GM23338 (cell line): ENCODE measurements around the gene RAB6A. TPM values are rescaled to one million over a fixed set of nuclear protein-coding genes. Genes with fewer than 3 reads are reported as not detected.

ENCODE experiments used
- ATAC-seq: fragments of 200-7000 bp; cut with Tn5 transposase; 3 replicates; pipeline ENCODE4 v1.9.1; 2020
- DNase-seq: peaks from one replicate; pipeline ENCODE4 v3.0.0-alpha.2; 2015; ENCODE audit warnings: low spot score
- H2AFZ ChIP-seq: fragments of 200-600 bp; sonication (generic); 2 replicates; pipeline ENCODE4 v1.8.0; 2016; ENCODE audit warnings: antibody characterized with exemption, mild to moderate bottlenecking, moderate library complexity
- H3F3A ChIP-seq: fragments of 200-600 bp; sonication (generic); replicated peaks from 2 replicates; pipeline ENCODE4 v1.8.0; 2017; ENCODE audit warnings: antibody characterized with exemption, mixed run types, low read depth
- H3K27ac ChIP-seq: fragments of 200-600 bp; sonication (generic); 2 replicates; pipeline ENCODE4 v1.6.1; 2016; ENCODE audit warnings: low read depth
- H3K27me3 ChIP-seq: fragments of 200-600 bp; sonication (generic); 2 replicates; pipeline ENCODE4 v1.8.0; 2016; ENCODE audit warnings: mild to moderate bottlenecking, mixed run types, moderate library complexity; ENCODE audit not compliant: insufficient read depth
- H3K36me3 ChIP-seq: fragments of 200-600 bp; sonication (generic); 2 replicates; pipeline ENCODE4 v1.8.0; 2016; ENCODE audit warnings: mild to moderate bottlenecking; ENCODE audit not compliant: insufficient read depth
- H3K4me1 ChIP-seq: fragments of 200-600 bp; sonication (generic); 2 replicates; pipeline ENCODE4 v1.8.0; 2016; ENCODE audit warnings: mild to moderate bottlenecking, moderate library complexity; ENCODE audit not compliant: insufficient read depth
- H3K4me2 ChIP-seq: fragments of 200-600 bp; sonication (generic); 2 replicates; pipeline ENCODE4 v1.7.1; 2017; ENCODE audit warnings: mixed run types
- H3K4me3 ChIP-seq: fragments of 200-600 bp; sonication (generic); 2 replicates; pipeline ENCODE4 v1.6.1; 2016; ENCODE audit warnings: mixed run types
- H3K79me2 ChIP-seq: fragments of 200-600 bp; sonication (generic); replicated peaks from 2 replicates; pipeline ENCODE4 v1.8.0; 2017; ENCODE audit warnings: mild to moderate bottlenecking; ENCODE audit not compliant: insufficient read depth
- H3K9me2 ChIP-seq: fragments of 200-600 bp; sonication (generic); 2 replicates; pipeline ENCODE4 v1.8.0; 2017; ENCODE audit not compliant: insufficient read depth
- H4K20me1 ChIP-seq: fragments of 200-600 bp; sonication (generic); replicated peaks from 2 replicates; pipeline ENCODE4 v1.8.0; 2017; ENCODE audit warnings: mild to moderate bottlenecking; ENCODE audit not compliant: insufficient read depth
- H3K27ac Mint-ChIP-seq: 2 replicates; pipeline ENCODE4 v1.8.0; 2020; ENCODE audit warnings: inconsistent platforms, mild to moderate bottlenecking, moderate library complexity, mixed read lengths
- H3K27me3 Mint-ChIP-seq: 3 replicates; pipeline ENCODE4 v1.8.0; 2022; ENCODE audit warnings: low read depth, mild to moderate bottlenecking, moderate library complexity, mixed read lengths, inconsistent platforms; ENCODE audit not compliant: insufficient read depth, poor library complexity
- H3K36me3 Mint-ChIP-seq: 3 replicates; pipeline ENCODE4 v1.8.0; 2021; ENCODE audit warnings: low read depth, mild to moderate bottlenecking, inconsistent platforms, moderate library complexity, mixed read lengths
- H3K4me1 Mint-ChIP-seq: 3 replicates; pipeline ENCODE4 v1.8.0; 2020; ENCODE audit warnings: mild to moderate bottlenecking, inconsistent platforms, mixed read lengths
- H3K4me3 Mint-ChIP-seq: 3 replicates; pipeline ENCODE4 v1.8.0; 2021; ENCODE audit warnings: moderate library complexity, mild to moderate bottlenecking, inconsistent platforms, mixed read lengths
- H3K9me3 Mint-ChIP-seq: 3 replicates; pipeline ENCODE4 v1.8.0; 2020; ENCODE audit warnings: moderate library complexity, mild to moderate bottlenecking, inconsistent platforms, mixed read lengths
- CREB1 ChIP-seq: fragments of 250-450 bp; sonication (Bioruptor Pico); IDR thresholded peaks from 2 replicates; pipeline ENCODE4 v1.5.0; 2020; ENCODE audit warnings: low read depth, mild to moderate bottlenecking, moderate library complexity
- ETS1 ChIP-seq: IDR thresholded peaks from 2 replicates; pipeline ENCODE4 v1.6.1; 2016; ENCODE audit warnings: antibody characterized with exemption
- EZH2 ChIP-seq: fragments of 200-600 bp; sonication (generic); IDR thresholded peaks from one replicate; pipeline ENCODE4 v1.8.0; 2017; ENCODE audit warnings: antibody characterized with exemption, mild to moderate bottlenecking, low read depth; ENCODE audit not compliant: unreplicated experiment
- JUNB ChIP-seq: IDR thresholded peaks from one replicate; pipeline ENCODE4 v1.6.1; 2016; ENCODE audit warnings: antibody characterized with exemption; ENCODE audit not compliant: unreplicated experiment
- POLR2AphosphoS5 ChIP-seq: IDR thresholded peaks from 2 replicates; pipeline ENCODE4 v1.6.1; 2016; ENCODE audit warnings: antibody characterized with exemption, low read depth
- REST ChIP-seq: IDR thresholded peaks from one replicate; pipeline ENCODE4 v1.6.1; 2018; ENCODE audit warnings: antibody characterized with exemption; ENCODE audit not compliant: unreplicated experiment
- STAT1 ChIP-seq: IDR thresholded peaks from one replicate; pipeline ENCODE4 v1.6.1; 2016; ENCODE audit warnings: antibody characterized with exemption; ENCODE audit not compliant: unreplicated experiment
- ZNF114 ChIP-seq: fragments of 250-450 bp; sonication (Bioruptor Pico); IDR thresholded peaks from 2 replicates; pipeline ENCODE4 v1.5.0; 2020; ENCODE audit warnings: mild to moderate bottlenecking, moderate library complexity
- polyA plus RNA-seq: library from polyadenylated mRNA; unstranded; fragments of >200 nt; fragmentation: Nextera tagmentation; extraction: Ambion mirVana; gene quantifications from 2 replicates; pipeline ENCODE4 v1.2.1, GENCODE V29; 2016
- total RNA-seq: library from RNA; depleted of rRNA; stranded (reverse); fragments of >200 nt; shearing (Covaris generic); gene quantifications from 2 replicates; pipeline ENCODE4 v1.2.3, GENCODE V29; 2014

RAB6A gene
- total and polyA plus RNA-seq, 2 experiments from 2014 or later = 61.1 to 127 TPM

GRCh38 chr11:73645972-73646631 is 114.8 kb downstream of the RAB6A start, which contains the start of gene PLEKHB1:
PLEKHB1 (plus strand) TSS chr11:73646581; CDS start chr11:73646609, 28 bp downstream.
- Histone ChIP-seq H2AFZ (peak within 1 kb of the TSS; percentile 99), H3K4me3 (peak within 1 kb of the TSS; percentile 89), H3F3A (peaks cover 10% of the 10 kb centered on the region), H3K79me2 (no peaks in the 10 kb centered on the region), H3K9me2 (no peaks in the 10 kb centered on the region), H3K27ac (0 out of 2 replicates have a peak within 1 kb of the TSS, but pooled peaks have one; percentile 6), H3K36me3 (no peaks in the 10 kb centered on the region), H3K4me1 (peaks cover 23% of the 10 kb centered on the region), H4K20me1 (no peaks in the 10 kb centered on the region), H3K27me3 (peaks cover 33% of the 10 kb centered on the region), H3K4me2 (peak within 1 kb of the TSS; percentile 100)
- Mint-ChIP-seq H3K27ac (no peak within 1 kb of the TSS), H3K4me1 (peaks cover 36% of the 10 kb centered on the region), H3K4me3 (peak within 1 kb of the TSS; percentile 81), H3K27me3 (peaks cover 24% of the 10 kb centered on the region), H3K9me3 (no peaks in the 10 kb centered on the region), H3K36me3 (no peaks in the 10 kb centered on the region)
- TF ChIP-seq STAT1 (no peak), POLR2AphosphoS5 (peak; percentile 70), ETS1 (no peak)
- ATAC-seq = peak; percentile 77
- peak; percentile 92 for DNase-seq

GRCh38 chr11:73645121-73645969 is 115.5 kb downstream of the RAB6A start:
- H3K27ac Mint-ChIP-seq = no peak overlapping the region
- peak overlapping the region; percentile 100 for H3K4me2 ChIP-seq

GRCh38 chr11:73641668-73642067 is 119.2 kb downstream of the RAB6A start:
- Histone ChIP-seq H3K27me3 (peaks cover 29% of the 10 kb centered on the region), H4K20me1 (no peaks in the 10 kb centered on the region), H3K36me3 (no peaks in the 10 kb centered on the region), H3K27ac (no peak overlapping the region), H3K4me1 (peaks cover 7% of the 10 kb centered on the region), H3K4me2 (no peak overlapping the region), H2AFZ (no peak overlapping the region), H3K9me2 (peaks cover 2% of the 10 kb centered on the region; the same call in 1 of the 2 replicates), H3K4me3 (no peak overlapping the region), H3F3A (peaks cover 5% of the 10 kb centered on the region), H3K79me2 (no peaks in the 10 kb centered on the region)
- H3K36me3 Mint-ChIP-seq = no peaks in the 10 kb centered on the region
- ATAC-seq = no peak
- H3K9me3 Mint-ChIP-seq = no peaks in the 10 kb centered on the region
- H3K4me3 Mint-ChIP-seq = no peak overlapping the region
- H3K27me3 Mint-ChIP-seq = peaks cover 19% of the 10 kb centered on the region
- DNase-seq = no peak
- H3K27ac Mint-ChIP-seq = no peak overlapping the region
- peaks cover 12% of the 10 kb centered on the region for H3K4me1 Mint-ChIP-seq
- TF ChIP-seq EZH2 (no peak), ETS1 (no peak), REST (no peak), CREB1 (CRISPR knock-in tag) (no peak), JUNB (no peak), ZNF114 (CRISPR knock-in tag) (no peak), STAT1 (no peak)

More at GRCh38 chr11:73645121-73645969, 115.5 kb downstream of the RAB6A start:
- no peaks in the 10 kb centered on the region for H4K20me1 ChIP-seq
- H3F3A ChIP-seq = peaks cover 10% of the 10 kb centered on the region
- peaks cover 23% of the 10 kb centered on the region for H3K4me1 ChIP-seq
- H3K79me2 ChIP-seq = no peaks in the 10 kb centered on the region
- 0 out of 2 replicates have a peak overlapping the region, but pooled peaks have one; percentile 6 for H3K27ac ChIP-seq
- Mint-ChIP-seq H3K4me1 (peaks cover 36% of the 10 kb centered on the region), H3K9me3 (no peaks in the 10 kb centered on the region), H3K4me3 (peak overlapping the region; percentile 81), H3K36me3 (no peaks in the 10 kb centered on the region), H3K27me3 (peaks cover 24% of the 10 kb centered on the region)
- DNase-seq = peak; percentile 62
- H3K4me3 ChIP-seq = peak overlapping the region; percentile 89
- H3K27me3 ChIP-seq = peaks cover 34% of the 10 kb centered on the region
- H2AFZ ChIP-seq = peak overlapping the region; percentile 99
- TF ChIP-seq EZH2 (peak; percentile 47), STAT1 (no peak), JUNB (no peak)
- no peaks in the 10 kb centered on the region for H3K9me2 ChIP-seq
- no peaks in the 10 kb centered on the region for H3K36me3 ChIP-seq
- ATAC-seq = peak; percentile 42
